Gastrocnemius medialis (tissue), 4 donors: ENCODE data around the gene MEIOB.

Experiments
- CTCF ChIP-seq, 5 experiments: fragments of 450-650 bp in 3 of 5; fragments of 200-600 bp in 2 of 5; sonication (generic) in 2 of 5; IDR thresholded peaks in 4 of 5; conservative IDR thresholded peaks in 1 of 5; 1 replicate in 4 of 5; 2 replicates in 1 of 5; pipeline ENCODE4 v1.5.1; 2016 to 2019; ENCODE audit warnings: antibody characterized with exemption in 5 of 5, mild to moderate bottlenecking in 3 of 5, moderate library complexity in 3 of 5
- POLR2A ChIP-seq, 2 donors: fragments of 450-650 bp; IDR thresholded peaks; one replicate each; pipeline ENCODE4 v1.6.1; 2017; ENCODE audit warnings: antibody characterized with exemption in 2 of 2, mild to moderate bottlenecking in 2 of 2, moderate library complexity in 2 of 2

- TF ChIP-seq CTCF (IDR thresholded peaks at IDR 0.05 in 4 of 5, conservative IDR thresholded peaks at IDR 0.05 in 1 of 5) (no peak), POLR2A (IDR thresholded peaks at IDR 0.05) (no peak)
These were observed 6.3 kb upstream of the MEIOB start for GRCh38 chr16:1878256-1878655.
